Stimulated activated CD4-positive, alpha-beta T cell treated with anti-CD3 and anti-CD28 coated beads, Interleukin-15, amount 100 ng/mL, for 48 hours (primary cell): ENCODE results near the gene APLN.

Experiments
- DNase-seq, 2 donors: peaks; one replicate each; pipeline ENCODE4 v3.0.0-alpha.2; 2020; ENCODE audit warnings: low read depth in 2 of 2

APLN gene

DNA sequence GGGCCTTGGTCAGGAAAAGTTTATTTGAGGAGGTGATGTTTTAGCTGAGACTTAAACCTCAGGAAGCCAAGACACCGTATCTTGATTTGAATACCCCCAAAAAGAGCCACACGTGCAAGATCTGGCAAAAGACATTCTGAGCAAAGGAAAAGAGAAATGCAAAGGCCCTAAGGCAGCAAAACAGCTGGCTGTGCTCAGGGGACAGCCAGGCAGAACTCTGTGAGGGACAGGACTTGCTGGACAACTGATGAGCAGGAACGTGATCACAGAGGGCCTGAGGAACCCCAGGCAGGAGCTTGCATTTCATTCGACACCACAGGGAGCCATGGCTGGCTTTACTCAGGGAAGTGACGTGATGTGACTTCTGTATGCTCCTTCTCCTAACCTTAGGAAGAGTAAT is 58.7 kb downstream of the APLN start:
- no peak for DNase-seq
